Measurements from ENCODE around the gene ACTL7A.

Gene ACTL7A

GRCh38 chr9:108900176-108900575 is 38.1 kb downstream of the ACTL7A start:
- no peak overlapping the region for H3K4me3 ChIP-seq (ENCODE audit: low read length, poor library complexity, severe bottlenecking)
- no peaks in the 10 kb centered on the region for H3K9me2 ChIP-seq (replicated peaks; ENCODE audit: low read depth, low read length)
- peaks cover 72% of the 10 kb centered on the region for H3K36me3 ChIP-seq (ENCODE audit: insufficient read depth, low read length)

GRCh38 chr9:108903420-108904103 is 41.5 kb downstream of the ACTL7A start:
- no peaks in the 10 kb centered on the region for H3K9me3 ChIP-seq (ENCODE audit: insufficient read depth, low read depth, low read length)
- no peak for TF ChIP-seq CTCF (conservative IDR thresholded peaks at IDR 0.05; ENCODE audit: low read length)
- no peak for TF ChIP-seq EZH2phosphoT487 (IDR thresholded peaks at IDR 0.05; ENCODE audit: borderline replicate concordance)
- H3K79me2 ChIP-seq (ENCODE audit: insufficient read depth, low read length), result no peaks in the 10 kb centered on the region
- H3K27me3 ChIP-seq (ENCODE audit: insufficient read depth, low read length, poor library complexity, severe bottlenecking), result no peaks in the 10 kb centered on the region
- no peak overlapping the region for H3K9ac ChIP-seq (ENCODE audit: low read depth, low read length, poor library complexity, severe bottlenecking)
- H4K20me1 ChIP-seq (ENCODE audit: insufficient read depth, low read length, poor library complexity, severe bottlenecking), result no peaks in the 10 kb centered on the region
- no peak overlapping the region for H2AFZ ChIP-seq (ENCODE audit: low read length)
- H3K36me3 ChIP-seq (ENCODE audit: insufficient read depth, low read length), result peaks cover 69% of the 10 kb centered on the region
- no peaks in the 10 kb centered on the region for H3K9me2 ChIP-seq (replicated peaks; ENCODE audit: low read depth, low read length)
- H3K4me3 ChIP-seq (ENCODE audit: low read length, poor library complexity, severe bottlenecking), result no peak overlapping the region
- H3K4me1 ChIP-seq (ENCODE audit: insufficient read depth, low read length, poor library complexity, severe bottlenecking), result no peaks in the 10 kb centered on the region
- H3F3A ChIP-seq (ENCODE audit: low read depth), result no peaks in the 10 kb centered on the region
- H3K4me2 ChIP-seq (ENCODE audit: low read depth, low read length, poor library complexity, severe bottlenecking), result no peak overlapping the region

More at GRCh38 chr9:108900176-108900575, 38.1 kb downstream of the ACTL7A start:
- TF ChIP-seq CTCF (conservative IDR thresholded peaks at IDR 0.05; ENCODE audit: low read length) (no peak), EZH2phosphoT487 (IDR thresholded peaks at IDR 0.05; ENCODE audit: borderline replicate concordance) (no peak)
- no peaks in the 10 kb centered on the region for H3F3A ChIP-seq (ENCODE audit: low read depth)
- H4K20me1 ChIP-seq (ENCODE audit: insufficient read depth, low read length, poor library complexity, severe bottlenecking), result no peaks in the 10 kb centered on the region
- H2AFZ ChIP-seq (ENCODE audit: low read length), result no peak overlapping the region
- no peaks in the 10 kb centered on the region for H3K9me3 ChIP-seq (ENCODE audit: insufficient read depth, low read depth, low read length)
- H3K4me1 ChIP-seq (ENCODE audit: insufficient read depth, low read length, poor library complexity, severe bottlenecking), result no peaks in the 10 kb centered on the region
- no peaks in the 10 kb centered on the region for H3K79me2 ChIP-seq (ENCODE audit: insufficient read depth, low read length)
- no peak overlapping the region for H3K4me2 ChIP-seq (ENCODE audit: low read depth, low read length, poor library complexity, severe bottlenecking)
- no peaks in the 10 kb centered on the region for H3K27me3 ChIP-seq (ENCODE audit: insufficient read depth, low read length, poor library complexity, severe bottlenecking)
- H3K9ac ChIP-seq (ENCODE audit: low read depth, low read length, poor library complexity, severe bottlenecking), result no peak overlapping the region

GRCh38 chr9:108904161-108904560 is 42.1 kb downstream of the ACTL7A start:
- no peaks in the 10 kb centered on the region for H3K79me2 ChIP-seq (ENCODE audit: insufficient read depth, low read length)
- TF ChIP-seq CTCF (conservative IDR thresholded peaks at IDR 0.05; ENCODE audit: low read length) (no peak), EZH2phosphoT487 (IDR thresholded peaks at IDR 0.05; ENCODE audit: borderline replicate concordance) (no peak)
- no peaks in the 10 kb centered on the region for H3K27me3 ChIP-seq (ENCODE audit: insufficient read depth, low read length, poor library complexity, severe bottlenecking)
- H3K36me3 ChIP-seq (ENCODE audit: insufficient read depth, low read length), result peaks cover 70% of the 10 kb centered on the region; the same call in 1 of the 2 replicates
- no peaks in the 10 kb centered on the region for H3K4me1 ChIP-seq (ENCODE audit: insufficient read depth, low read length, poor library complexity, severe bottlenecking)
- H3K4me3 ChIP-seq (ENCODE audit: low read length, poor library complexity, severe bottlenecking), result no peak overlapping the region
- H3K4me2 ChIP-seq (ENCODE audit: low read depth, low read length, poor library complexity, severe bottlenecking), result no peak overlapping the region
- H3K9me2 ChIP-seq (replicated peaks; ENCODE audit: low read depth, low read length), result no peaks in the 10 kb centered on the region
- H3K9ac ChIP-seq (ENCODE audit: low read depth, low read length, poor library complexity, severe bottlenecking), result no peak overlapping the region
- no peak overlapping the region for H2AFZ ChIP-seq (ENCODE audit: low read length)
- no peaks in the 10 kb centered on the region for H4K20me1 ChIP-seq (ENCODE audit: insufficient read depth, low read length, poor library complexity, severe bottlenecking)
- H3F3A ChIP-seq (ENCODE audit: low read depth), result no peaks in the 10 kb centered on the region
- H3K9me3 ChIP-seq (ENCODE audit: insufficient read depth, low read depth, low read length), result no peaks in the 10 kb centered on the region
